Bronchial epithelial cell (primary cell): ENCODE data around the gene VWA5B1. TPM values are rescaled to one million over a fixed set of nuclear protein-coding genes. Genes with fewer than 3 reads are reported as not detected.
A peak's percentile ranks its signal among the peaks of the same experiment; 100 is the strongest.

Source experiments
- DNase-seq: peaks from one replicate; pipeline ENCODE4 v3.0.0-alpha.2; 2010; ENCODE audit warnings: low read depth
- FAIRE-seq: peaks from 2 replicates; lab custom pipeline; 2011; peaks lifted over from hg19 to GRCh38; lab: Jason Lieb, UNC
- H3K27me3 ChIP-seq: 2 replicates; pipeline ENCODE4 v1.5.1; 2011; ENCODE audit warnings: low read length; ENCODE audit not compliant: control insufficient read depth, insufficient read depth
- H3K36me3 ChIP-seq: 2 replicates; pipeline ENCODE4 v1.5.1; 2011; ENCODE audit warnings: low read length; ENCODE audit not compliant: control insufficient read depth, insufficient read depth
- H3K4me3 ChIP-seq: 2 replicates; pipeline ENCODE4 v1.5.1; 2011; ENCODE audit warnings: mild to moderate bottlenecking, low read depth, low read length, control low read depth
- CTCF ChIP-seq: IDR thresholded peaks from 2 replicates; pipeline ENCODE4 v1.5.1; 2011; ENCODE audit warnings: mild to moderate bottlenecking, moderate library complexity, low read length, control low read depth, inconsistent platforms; ENCODE audit not compliant: insufficient read depth, severe bottlenecking
- total RNA-seq: library from RNA; depleted of rRNA; stranded (reverse); fragments of >200 nt; gene quantifications from 2 replicates; pipeline ENCODE4 v1.2.1, GENCODE V29; 2014

The VWA5B1 gene
- total RNA-seq, 1 donor from 2014 or later: not detected

- H3K4me3 ChIP-seq: no peak overlapping the region
- no peak for TF ChIP-seq CTCF
- H3K27me3 ChIP-seq: peaks cover 4% of the 10 kb centered on the region
- no peaks in the 10 kb centered on the region for H3K36me3 ChIP-seq
- DNase-seq: no peak
- no peak for FAIRE-seq
Measured at GRCh38 chr1:20312818-20313217, 22.1 kb downstream of the VWA5B1 start.

- no peak overlapping the region for H3K4me3 ChIP-seq
- DNase-seq (no peak), FAIRE-seq (no peak)
- no peaks in the 10 kb centered on the region for H3K36me3 ChIP-seq
- peaks cover 8% of the 10 kb centered on the region for H3K27me3 ChIP-seq
- no peak for TF ChIP-seq CTCF
Measured at GRCh38 chr1:20317471-20317870, 26.8 kb downstream of the VWA5B1 start.

GRCh38 chr1:20318521-20318920 lies 27.8 kb downstream of the VWA5B1 start:
- no peak for FAIRE-seq
- no peak for DNase-seq
- no peak for TF ChIP-seq CTCF
- H3K36me3 ChIP-seq: no peaks in the 10 kb centered on the region
- no peak overlapping the region for H3K4me3 ChIP-seq
- H3K27me3 ChIP-seq: peaks cover 8% of the 10 kb centered on the region

GRCh38 chr1:20318971-20319370 lies 28.3 kb downstream of the VWA5B1 start:
- no peak for TF ChIP-seq CTCF

GRCh38 chr1:20319456-20320220 lies 29.0 kb downstream of the VWA5B1 start:
- no peak overlapping the region for H3K4me3 ChIP-seq
- no peak for TF ChIP-seq CTCF
- DNase-seq: no peak
- FAIRE-seq: peak; percentile 64
- H3K36me3 ChIP-seq: no peaks in the 10 kb centered on the region
- peaks cover 6% of the 10 kb centered on the region for H3K27me3 ChIP-seq

More at GRCh38 chr1:20318971-20319370, 28.3 kb downstream of the VWA5B1 start:
- DNase-seq: no peak
- Histone ChIP-seq H3K36me3 (no peaks in the 10 kb centered on the region), H3K27me3 (peaks cover 6% of the 10 kb centered on the region), H3K4me3 (no peak overlapping the region)
- no peak for FAIRE-seq
